ENCODE data around the gene SUFU. TPM values are rescaled to one million over a fixed set of nuclear protein-coding genes. Genes with fewer than 3 reads are reported as not detected.

Gene SUFU
- total and polyA plus RNA-seq, 2 experiments from 2014 or later: 10.9 to 18.2 TPM

- 97% methylated on average over 7 of the region's 7 CpGs for WGBS (ENCODE audit: low lambda C conversion rate, missing lambda C conversion rate)
These were observed 50.0 kb downstream of the SUFU start for GRCh38 chr10:102553771-102554170.

GRCh38 chr10:102554531-102554930 lies 50.8 kb downstream of the SUFU start:
- no peaks in the 10 kb centered on the region for H3K9me3 ChIP-seq (ENCODE audit: low read depth)
- TF ChIP-seq CTCF (IDR thresholded peaks at IDR 0.05; ENCODE audit: poor library complexity): no peak
- no peak for TF ChIP-seq EZH2phosphoT487 (IDR thresholded peaks at IDR 0.05; ENCODE audit: low read depth, severe bottlenecking, unreplicated experiment)
- no peak for TF ChIP-seq EZH2 (IDR thresholded peaks at IDR 0.05; ENCODE audit: borderline replicate concordance)
- H4K20me1 ChIP-seq (ENCODE audit: insufficient read depth, poor library complexity, severe bottlenecking): no peaks in the 10 kb centered on the region
- DNase-seq (ENCODE audit: low spot score): no peak
- no peak overlapping the region for H3K4me2 ChIP-seq
- 95% methylated on average over 5 of the region's 5 CpGs for WGBS (ENCODE audit: low lambda C conversion rate, missing lambda C conversion rate)
- H3K27ac ChIP-seq: no peak overlapping the region
- no peaks in the 10 kb centered on the region for H3K36me3 ChIP-seq (replicated peaks; ENCODE audit: insufficient read depth, low read depth)
- peaks cover 23% of the 10 kb centered on the region for H3K79me2 ChIP-seq
- no peak overlapping the region for H3K4me3 ChIP-seq
- H3K4me1 ChIP-seq (ENCODE audit: insufficient read depth): no peaks in the 10 kb centered on the region
- H3K9me2 ChIP-seq (replicated peaks; ENCODE audit: insufficient read depth): no peaks in the 10 kb centered on the region
- H3K27me3 ChIP-seq: no peaks in the 10 kb centered on the region
- H2AFZ ChIP-seq: no peak overlapping the region

More at GRCh38 chr10:102553771-102554170, 50.0 kb downstream of the SUFU start:
- no peak overlapping the region for H3K4me3 ChIP-seq
- no peaks in the 10 kb centered on the region for H3K9me3 ChIP-seq (ENCODE audit: low read depth)
- H3K27me3 ChIP-seq: no peaks in the 10 kb centered on the region
- no peak for TF ChIP-seq EZH2phosphoT487 (IDR thresholded peaks at IDR 0.05; ENCODE audit: low read depth, severe bottlenecking, unreplicated experiment)
- peaks cover 20% of the 10 kb centered on the region for H3K79me2 ChIP-seq
- H3K4me2 ChIP-seq: no peak overlapping the region
- no peak overlapping the region for H2AFZ ChIP-seq
- H3K4me1 ChIP-seq (ENCODE audit: insufficient read depth): no peaks in the 10 kb centered on the region
- H3K36me3 ChIP-seq (replicated peaks; ENCODE audit: insufficient read depth, low read depth): no peaks in the 10 kb centered on the region
- no peak for DNase-seq (ENCODE audit: low spot score)
- no peaks in the 10 kb centered on the region for H3K9me2 ChIP-seq (replicated peaks; ENCODE audit: insufficient read depth)
- H3K27ac ChIP-seq: no peak overlapping the region
- no peaks in the 10 kb centered on the region for H4K20me1 ChIP-seq (ENCODE audit: insufficient read depth, poor library complexity, severe bottlenecking)

GRCh38 chr10:102555781-102556328 lies 52.1 kb downstream of the SUFU start:
- Histone ChIP-seq H3K4me3 (no peak overlapping the region), H3K27me3 (no peaks in the 10 kb centered on the region), H3K4me1 (ENCODE audit: insufficient read depth) (no peaks in the 10 kb centered on the region), H3K9me2 (replicated peaks; ENCODE audit: insufficient read depth) (no peaks in the 10 kb centered on the region), H2AFZ (no peak overlapping the region), H3K4me2 (no peak overlapping the region), H4K20me1 (ENCODE audit: insufficient read depth, poor library complexity, severe bottlenecking) (no peaks in the 10 kb centered on the region), H3K9me3 (ENCODE audit: low read depth) (no peaks in the 10 kb centered on the region), H3K27ac (peak overlapping the region; percentile 12), H3K36me3 (replicated peaks; ENCODE audit: insufficient read depth, low read depth) (no peaks in the 10 kb centered on the region), H3K79me2 (peaks cover 23% of the 10 kb centered on the region)
- 72% methylated on average over 11 of the region's 11 CpGs for WGBS (ENCODE audit: low lambda C conversion rate, missing lambda C conversion rate)
- TF ChIP-seq CTCF (IDR thresholded peaks at IDR 0.05; ENCODE audit: poor library complexity) (no peak), EZH2 (IDR thresholded peaks at IDR 0.05; ENCODE audit: borderline replicate concordance) (no peak), EZH2phosphoT487 (IDR thresholded peaks at IDR 0.05; ENCODE audit: low read depth, severe bottlenecking, unreplicated experiment) (no peak)
- peak; percentile 52 for DNase-seq (ENCODE audit: low spot score)

GRCh38 chr10:102557569-102557968 lies 53.8 kb downstream of the SUFU start:
- no peak overlapping the region for H3K27ac ChIP-seq
- no peaks in the 10 kb centered on the region for H3K9me2 ChIP-seq (replicated peaks; ENCODE audit: insufficient read depth)
- TF ChIP-seq EZH2 (IDR thresholded peaks at IDR 0.05; ENCODE audit: borderline replicate concordance) (no peak), EZH2phosphoT487 (IDR thresholded peaks at IDR 0.05; ENCODE audit: low read depth, severe bottlenecking, unreplicated experiment) (no peak), CTCF (IDR thresholded peaks at IDR 0.05; ENCODE audit: poor library complexity) (no peak)
- no peaks in the 10 kb centered on the region for H3K36me3 ChIP-seq (replicated peaks; ENCODE audit: insufficient read depth, low read depth)
- H3K4me1 ChIP-seq (ENCODE audit: insufficient read depth): no peaks in the 10 kb centered on the region
- no peaks in the 10 kb centered on the region for H3K27me3 ChIP-seq
- no peak overlapping the region for H3K4me2 ChIP-seq
- WGBS (ENCODE audit: low lambda C conversion rate, missing lambda C conversion rate): 88% methylated on average over 2 of the region's 2 CpGs
- no peak for DNase-seq (ENCODE audit: low spot score)
- no peaks in the 10 kb centered on the region for H4K20me1 ChIP-seq (ENCODE audit: insufficient read depth, poor library complexity, severe bottlenecking)
- H3K79me2 ChIP-seq: peaks cover 27% of the 10 kb centered on the region
- no peak overlapping the region for H2AFZ ChIP-seq
- no peak overlapping the region for H3K4me3 ChIP-seq
- no peaks in the 10 kb centered on the region for H3K9me3 ChIP-seq (ENCODE audit: low read depth)
